ENCODE results near the gene BEND5.

BEND5 gene

DNA sequence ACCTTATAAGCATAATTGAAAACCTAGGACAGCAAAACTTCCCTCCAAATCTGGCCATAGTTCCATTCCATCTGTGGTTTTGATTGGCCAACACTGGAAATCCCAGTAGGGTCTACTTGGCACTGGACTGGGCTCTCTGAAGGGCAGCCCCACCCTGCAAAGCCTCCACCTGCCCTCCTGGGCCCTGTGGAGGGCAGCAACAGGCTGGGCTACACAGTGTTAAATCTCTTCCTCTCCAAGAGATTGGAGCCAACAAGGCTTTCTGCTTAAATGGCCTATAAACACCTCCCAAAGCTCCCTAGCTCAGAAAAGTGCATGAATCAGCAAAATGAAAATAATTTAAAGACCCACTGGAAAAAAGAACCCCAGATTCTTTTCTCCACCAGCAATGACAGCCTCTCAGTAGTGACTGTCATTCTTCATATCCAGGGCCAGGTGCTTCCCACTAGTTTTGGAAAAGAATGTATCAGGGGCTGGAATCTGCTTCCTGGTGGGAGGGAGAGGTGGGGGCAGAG lies 58.5 kb downstream of the BEND5 start:
- no peak for DNase-seq

- no peak for DNase-seq
Observed at GRCh38 chr1:48717082-48717481, 59.6 kb downstream of the BEND5 start.

GRCh38 chr1:48715921-48716320 lies 60.8 kb downstream of the BEND5 start:
- no peak for DNase-seq

GRCh38 chr1:48710915-48711314 lies 65.8 kb downstream of the BEND5 start:
- DNase-seq, result no peak

DNA sequence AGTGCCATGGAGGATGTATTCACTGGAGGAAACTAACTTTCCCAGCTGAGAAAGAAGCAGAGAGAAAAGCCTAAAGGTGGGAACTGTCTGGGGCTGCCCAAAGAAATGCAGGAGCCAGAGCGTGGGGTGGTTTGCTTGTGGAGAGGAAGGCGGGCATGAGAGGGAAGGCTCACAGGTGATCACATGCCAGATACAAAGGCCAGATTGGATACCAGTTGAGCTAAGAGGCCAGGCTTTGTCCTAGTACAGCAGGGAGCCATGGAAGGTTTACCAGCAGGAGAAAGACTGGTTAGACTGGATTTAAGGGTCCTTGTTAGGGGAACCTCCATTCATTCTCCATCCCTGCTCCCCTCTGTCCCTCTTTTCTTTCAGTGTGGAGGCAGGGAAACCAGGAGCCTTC lies 66.4 kb downstream of the BEND5 start:
- no peak for DNase-seq

DNA sequence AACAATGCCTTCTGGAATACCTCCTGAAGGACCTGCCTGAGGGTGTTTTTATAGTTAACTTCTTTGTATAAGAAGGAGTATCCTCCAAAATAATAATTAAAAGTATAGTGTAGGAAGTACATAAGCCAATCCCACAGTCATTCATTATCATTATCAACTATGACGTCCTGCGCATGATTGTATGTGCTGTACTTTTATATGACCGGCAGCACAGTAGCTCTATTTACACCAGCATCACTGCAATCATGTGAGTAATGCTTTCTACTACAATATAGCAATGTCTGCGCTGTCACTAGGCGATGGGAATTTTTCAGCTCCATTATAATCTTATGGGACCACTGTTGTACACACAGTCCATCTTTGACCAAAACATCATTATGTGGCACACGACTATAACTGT lies 72.0 kb downstream of the BEND5 start:
- DNase-seq, result no peak

DNA sequence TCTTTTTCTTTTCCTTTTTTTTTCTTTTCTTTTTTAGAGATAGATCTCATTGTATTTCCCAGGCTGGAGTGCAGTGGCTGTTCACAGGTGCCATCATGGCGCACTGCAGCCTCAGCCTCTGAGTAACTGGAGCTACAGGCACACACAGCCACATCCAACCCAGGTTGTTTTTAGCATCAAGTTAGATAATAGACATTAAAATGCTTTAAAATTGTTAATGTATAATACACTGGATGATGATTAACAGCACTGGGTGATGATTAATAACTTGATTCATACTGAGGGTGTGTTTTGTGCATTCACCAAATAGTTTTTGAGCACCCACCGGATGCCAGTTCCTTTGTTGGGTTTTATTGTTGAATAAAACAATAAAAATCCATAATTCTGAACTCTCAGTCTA lies 75.2 kb downstream of the BEND5 start:
- DNase-seq, result no peak

DNA sequence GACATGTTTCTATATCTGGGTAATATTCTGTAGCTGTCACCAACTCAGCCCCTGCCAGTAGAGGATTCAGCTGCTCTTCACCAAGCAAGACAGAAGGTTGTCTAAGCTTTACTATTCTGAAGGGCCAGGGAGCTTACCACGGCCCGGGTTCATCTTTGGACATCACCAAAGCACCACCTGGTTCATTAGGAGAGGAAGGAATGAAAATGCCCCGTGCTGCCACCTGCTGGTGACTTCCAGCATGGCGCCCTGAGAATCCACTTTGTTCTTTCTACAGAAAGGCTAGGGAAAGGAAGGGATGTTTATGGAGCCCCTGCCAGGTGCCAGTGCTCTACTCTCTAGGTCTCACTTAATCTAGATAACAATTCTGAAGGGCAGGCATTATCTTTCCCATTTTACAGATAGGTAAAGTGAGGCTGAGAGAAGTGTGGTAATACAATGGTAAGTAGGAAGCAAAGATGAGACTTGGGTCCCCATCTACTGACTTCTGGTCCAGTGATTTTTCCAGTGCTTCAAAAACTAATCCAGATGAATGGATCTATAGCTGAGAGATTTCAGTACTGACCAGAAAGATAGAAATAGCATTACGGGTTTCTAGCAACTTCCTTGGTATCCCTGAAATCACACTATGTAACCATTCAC lies 79.5 kb downstream of the BEND5 start:
- DNase-seq, result peak; percentile 2 to 31

DNA sequence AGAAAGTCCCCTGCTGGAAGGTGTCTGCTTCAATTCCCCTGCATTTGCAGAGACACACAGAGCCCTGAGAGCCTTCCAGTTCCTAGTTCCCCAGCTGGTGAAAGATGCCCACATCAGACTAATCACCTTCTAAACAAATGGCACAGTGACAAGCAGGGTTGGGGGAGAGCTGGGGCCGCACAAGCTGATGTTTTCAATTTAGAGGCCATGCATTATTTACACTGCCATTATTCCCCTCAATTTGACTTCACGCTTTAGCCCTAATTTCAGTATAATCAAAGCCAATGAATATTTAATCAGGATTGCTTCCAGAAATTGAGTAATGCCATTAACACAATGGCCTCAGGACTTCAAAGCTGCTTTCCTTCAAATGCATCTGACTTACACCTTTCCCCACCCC lies 81.5 kb downstream of the BEND5 start:
- no peak for DNase-seq

DNA sequence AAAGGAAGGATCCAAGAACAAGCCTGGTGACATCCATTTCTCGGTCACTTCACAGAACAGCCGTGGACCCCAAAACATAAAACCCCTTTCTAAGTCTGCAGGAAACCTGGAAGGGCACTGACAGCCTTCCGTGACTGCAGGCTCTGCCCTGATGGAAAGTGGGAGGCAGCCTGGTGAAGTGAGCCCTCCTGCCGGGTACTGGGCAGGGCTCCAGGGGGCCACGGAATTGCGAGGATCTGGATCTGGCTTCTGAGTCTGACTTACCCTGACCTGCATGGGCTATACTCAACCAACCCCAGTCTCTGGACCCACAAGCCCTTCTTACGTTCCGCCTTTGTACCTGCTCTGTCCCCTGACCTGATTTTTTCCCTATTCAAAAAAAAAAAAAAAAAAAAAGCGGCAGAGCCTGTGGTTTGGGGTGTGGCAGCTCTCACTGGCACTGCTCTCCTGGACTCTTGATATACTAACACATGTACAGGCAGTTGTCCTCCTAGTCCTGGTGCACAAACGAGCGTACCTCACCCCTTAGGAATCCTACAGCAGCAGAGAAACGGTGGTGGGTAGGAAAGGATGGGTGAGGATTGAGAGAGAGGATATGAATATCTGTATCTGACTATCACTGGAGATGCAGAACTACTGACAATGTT lies 82.9 kb downstream of the BEND5 start:
- no peak for DNase-seq

DNA sequence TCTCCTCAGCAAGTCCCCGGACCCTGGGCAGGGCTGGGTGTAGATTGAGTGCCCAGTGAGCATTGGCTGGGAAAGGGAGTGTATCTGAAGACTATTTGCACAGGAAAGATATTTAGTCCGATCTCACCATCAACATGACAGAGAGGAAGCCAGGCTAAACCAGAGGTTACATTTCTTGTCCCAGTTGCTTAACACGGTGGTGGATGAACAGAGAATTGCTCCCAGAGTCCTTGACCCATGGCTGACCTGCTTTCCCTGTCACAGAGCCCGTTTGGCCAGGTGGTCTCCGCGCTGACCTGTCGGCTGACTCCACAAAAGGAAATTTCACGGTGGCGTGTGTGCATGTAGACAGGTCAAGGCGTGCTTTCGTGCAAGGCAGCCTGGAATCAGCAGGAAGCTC lies 83.5 kb downstream of the BEND5 start:
- DNase-seq, result no peak

- no peak for DNase-seq
Observed at GRCh38 chr1:48692235-48692634, 84.5 kb downstream of the BEND5 start.

GRCh38 chr1:48691429-48692001 lies 85.2 kb downstream of the BEND5 start:
- no peak for DNase-seq

- no peak for DNase-seq
Observed at GRCh38 chr1:48688102-48688760, 88.5 kb downstream of the BEND5 start.

DNA sequence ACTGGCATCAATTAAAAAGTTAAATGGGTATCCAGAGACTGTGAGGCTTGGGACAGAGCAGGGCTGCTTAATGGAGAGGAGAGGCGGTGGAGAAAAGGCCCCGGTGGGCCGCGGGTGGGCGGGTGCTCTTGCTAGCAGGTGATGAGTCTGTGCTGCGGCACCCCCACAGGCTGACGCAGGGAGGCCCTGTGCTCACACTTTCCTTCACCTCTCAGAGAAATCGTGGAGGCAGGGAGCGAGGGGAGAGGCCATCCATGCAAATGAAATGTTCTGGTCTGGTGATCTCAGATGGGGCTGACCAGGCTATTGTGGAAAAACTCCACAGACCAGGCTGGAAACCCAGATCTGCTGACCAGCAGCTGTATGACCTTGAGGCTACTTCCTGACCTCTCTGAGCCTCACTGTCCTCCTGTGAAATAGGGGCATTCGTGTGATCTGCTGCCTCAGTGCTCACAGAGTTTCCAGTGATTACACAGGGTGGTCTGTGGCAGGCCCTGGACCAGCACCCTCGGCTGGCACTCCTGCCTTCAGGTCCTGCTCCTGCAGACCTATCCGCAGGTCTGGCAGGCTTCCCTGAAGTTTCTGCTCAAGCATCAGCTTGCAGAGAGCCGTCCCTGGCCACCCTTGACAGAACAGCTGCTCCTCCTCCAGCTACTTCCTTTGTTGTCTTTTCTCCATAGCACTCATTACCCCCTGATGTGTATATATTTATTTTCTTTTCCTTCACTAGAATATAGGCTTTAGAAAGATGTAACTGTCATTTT lies 89.2 kb downstream of the BEND5 start:
- no peak for DNase-seq

DNA sequence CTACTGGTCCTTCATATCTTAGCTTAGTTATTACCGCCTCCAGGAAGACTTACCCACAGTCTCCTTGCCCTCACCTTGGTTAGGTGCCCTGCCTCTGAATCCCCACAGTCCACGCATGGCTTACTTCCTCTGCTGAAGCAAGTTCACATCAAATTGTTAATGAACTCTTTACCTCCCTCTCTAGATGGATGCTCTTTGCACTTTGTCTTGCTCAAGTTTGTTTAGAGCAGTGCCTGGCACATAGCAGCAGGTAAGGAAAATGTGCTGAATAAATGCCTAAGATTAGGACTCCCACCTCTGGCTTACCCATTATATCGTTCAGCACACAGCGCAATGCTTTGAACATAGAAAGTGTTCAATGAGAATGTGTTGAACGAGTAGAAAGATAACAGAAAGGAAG lies 90.5 kb downstream of the BEND5 start:
- DNase-seq, result no peak

- no peak for DNase-seq
Observed at GRCh38 chr1:48684381-48684780, 92.3 kb downstream of the BEND5 start.

- DNase-seq, result no peak
Observed at GRCh38 chr1:48683839-48684238, 92.9 kb downstream of the BEND5 start.

- DNase-seq, result no peak
Observed at GRCh38 chr1:48681476-48682305, 95.0 kb downstream of the BEND5 start.

- no peak for DNase-seq
Observed at GRCh38 chr1:48680411-48681035, 96.2 kb downstream of the BEND5 start.

GRCh38 chr1:48679859-48680258 lies 96.8 kb downstream of the BEND5 start:
- DNase-seq, result no peak

All from activated CD4-positive, alpha-beta T cell treated with anti-CD3 and anti-CD28 coated beads, Interleukin-2, amount 50 U/mL, for 4 hours (primary cell).